HG02943 (cell line): ENCODE data around the gene IFNK.

Experiments used
- ATAC-seq: cut with Tn5 transposase; IDR thresholded peaks from one replicate; pipeline ENCODE4 v1.9.1; 2021; ENCODE audit warnings: mild to moderate bottlenecking, low read depth, moderate library complexity; ENCODE audit not compliant: unreplicated experiment

The IFNK gene

DNA sequence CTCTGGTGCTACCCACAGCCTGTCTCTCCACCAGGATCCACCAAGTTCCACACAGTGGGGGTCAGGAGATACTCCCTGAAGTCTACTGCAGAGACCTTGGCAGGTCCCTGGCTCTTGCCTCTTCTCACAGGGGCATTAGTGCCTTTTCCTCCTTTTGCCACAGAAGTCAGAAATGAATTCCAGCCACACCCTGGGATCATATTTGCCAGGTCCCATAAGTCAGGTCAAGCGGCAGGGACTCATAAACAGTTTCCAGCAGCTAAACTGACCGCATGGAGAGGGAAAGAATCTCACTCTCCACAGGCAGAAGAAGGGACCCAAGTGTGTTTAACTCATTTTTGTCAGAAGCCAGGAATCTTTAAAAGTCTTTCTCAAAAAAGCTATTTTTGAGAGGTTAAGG, 13.3 kb upstream of the IFNK start:
- no peak for ATAC-seq

GRCh38 chr9:27511771-27512170, 12.3 kb upstream of the IFNK start:
- ATAC-seq: no peak

GRCh38 chr9:27514551-27514950, 9.5 kb upstream of the IFNK start:
- no peak for ATAC-seq

DNA sequence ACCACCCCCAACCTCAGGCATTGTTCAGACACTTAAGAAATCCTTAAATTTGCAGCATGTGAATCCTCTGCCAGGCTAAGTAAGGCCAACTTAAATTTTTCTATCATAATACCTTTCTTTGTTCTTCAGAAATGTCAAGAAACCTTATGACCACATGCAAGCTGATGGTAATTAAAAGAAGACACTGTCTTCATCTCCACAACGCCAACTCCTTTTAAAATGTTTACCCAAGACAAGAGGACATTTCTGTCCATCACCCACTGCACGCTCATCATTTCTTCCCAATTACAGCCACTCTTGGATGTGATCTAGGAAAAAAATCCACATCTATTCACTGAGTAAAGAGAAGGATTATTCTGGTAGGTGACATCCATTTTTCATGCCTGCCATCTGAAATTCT, 6.1 kb upstream of the IFNK start:
- no peak for ATAC-seq

DNA sequence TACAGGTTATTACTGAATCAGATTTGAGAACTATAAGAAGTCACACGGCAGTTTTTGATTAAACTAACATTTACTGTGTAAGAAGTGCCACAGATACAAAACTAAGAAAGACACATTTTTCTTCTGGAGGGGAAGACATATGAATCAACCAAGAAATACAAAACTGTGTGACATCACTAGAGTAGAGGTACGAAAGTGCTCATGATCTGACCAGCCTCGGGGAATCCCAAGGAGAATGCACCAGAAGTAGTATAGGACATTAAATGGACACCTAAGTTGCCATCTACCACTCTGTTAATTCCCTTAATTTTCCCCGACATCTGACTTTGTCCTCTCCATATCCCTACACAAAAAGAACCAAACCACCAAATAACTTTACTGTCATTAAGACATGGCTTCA, 5.3 kb upstream of the IFNK start:
- no peak for ATAC-seq

- ATAC-seq: no peak
Measured at GRCh38 chr9:27519466-27520465, 4.3 kb upstream of the IFNK start.

GRCh38 chr9:27520986-27521385, 3.1 kb upstream of the IFNK start:
- ATAC-seq: no peak

- ATAC-seq: no peak
Measured at GRCh38 chr9:27523141-27523540, 949 bp upstream of the IFNK start.

GRCh38 chr9:27527702-27528075, 3.6 kb downstream of the IFNK start:
- no peak for ATAC-seq

DNA sequence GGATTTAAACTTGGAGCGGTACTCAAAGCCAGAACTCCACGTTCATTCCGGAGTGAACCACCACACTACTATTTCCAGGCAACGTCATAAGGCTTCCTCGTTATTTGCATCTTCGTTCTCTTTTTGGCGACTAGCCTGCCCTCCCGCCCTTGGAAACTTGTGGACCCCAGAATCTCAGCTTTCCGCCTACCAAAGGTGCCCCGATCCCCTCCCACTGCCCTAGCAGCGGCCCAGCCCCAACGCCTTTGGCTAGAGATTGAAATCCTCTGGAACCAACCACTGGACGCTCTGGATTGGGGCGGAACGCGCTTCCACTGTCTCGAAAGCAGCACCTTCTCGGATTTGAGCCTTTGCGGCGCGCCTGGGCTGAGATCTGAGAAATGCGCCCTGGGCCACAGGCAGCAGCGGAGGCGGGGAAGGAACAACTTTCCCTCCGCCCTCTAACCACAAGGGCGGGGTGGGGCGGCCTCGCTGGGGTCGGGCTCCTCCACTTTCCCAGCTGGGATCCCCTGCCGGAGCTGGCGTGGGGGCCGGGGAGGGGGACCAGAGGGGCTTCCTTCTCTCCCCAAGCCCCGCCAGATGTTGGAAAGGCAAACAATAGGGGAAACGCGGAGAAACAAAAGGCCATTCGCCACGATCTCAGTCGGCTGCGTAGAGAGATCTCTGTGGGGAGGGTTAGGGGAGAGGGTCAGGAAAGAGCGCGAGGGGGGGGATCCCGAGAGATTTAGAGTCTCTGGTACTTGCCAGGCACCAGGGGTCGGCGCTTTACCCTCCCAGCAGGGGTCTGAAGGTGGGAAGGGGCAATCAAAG, 4.2 kb downstream of the IFNK start:
- ATAC-seq: peak; percentile 43

- peak; percentile 38 for ATAC-seq
Measured at GRCh38 chr9:27528886-27529315, 4.8 kb downstream of the IFNK start.

DNA sequence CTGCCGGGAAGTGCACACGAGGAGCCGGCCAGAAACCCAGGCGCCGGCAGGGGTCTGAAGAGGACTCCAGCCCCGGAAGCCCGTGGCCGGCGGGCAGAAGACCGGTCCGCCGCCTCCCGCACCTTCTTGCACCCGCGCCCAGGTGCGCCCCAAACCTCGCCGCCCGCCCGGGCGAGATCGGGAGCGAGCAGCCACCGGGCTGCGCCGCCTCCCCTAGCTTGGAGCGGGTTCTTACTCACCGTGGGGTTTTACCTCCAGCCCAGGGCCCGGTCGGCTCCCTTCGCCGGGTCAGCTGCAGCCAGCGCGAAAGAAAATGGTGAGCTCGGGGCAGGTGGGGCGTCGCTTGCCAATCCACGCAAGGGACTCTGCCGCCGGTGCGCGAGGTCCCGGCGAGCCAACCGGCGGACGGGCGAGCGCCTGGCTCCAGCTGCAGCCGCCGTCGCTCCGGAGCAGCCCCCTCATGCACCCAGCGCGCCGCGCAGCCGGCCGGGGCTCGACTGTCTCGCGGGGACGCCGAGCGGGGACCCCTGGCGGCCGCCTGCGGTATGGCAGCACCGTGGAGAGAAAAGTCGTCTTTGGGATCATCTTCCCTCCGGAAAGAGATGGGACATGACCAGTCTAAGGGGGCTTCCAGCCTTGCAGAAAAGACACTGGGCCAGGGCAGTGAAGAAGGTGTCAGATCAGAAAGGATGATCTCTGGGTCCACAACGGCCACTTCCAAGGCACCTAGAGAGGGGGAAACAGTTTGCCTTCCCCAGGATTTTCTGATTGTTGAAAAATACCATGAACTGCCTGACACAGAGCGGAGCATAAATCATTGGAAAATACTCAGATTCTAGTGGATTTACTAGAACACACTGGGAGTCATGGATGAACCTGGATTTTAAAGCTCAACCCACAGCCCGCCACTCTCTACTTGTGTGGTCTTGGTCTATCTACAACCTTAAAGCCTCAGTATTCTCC, 5.5 kb downstream of the IFNK start, which contains the start of gene MOB3B:
TSS of gene MOB3B (minus strand) at position 499 of the 963 bp plus-strand sequence. CDS start 74,264 bp downstream, outside the sequence.
- peak; percentile 77 for ATAC-seq

GRCh38 chr9:27530915-27531755, 7.0 kb downstream of the IFNK start:
- ATAC-seq: no peak

- ATAC-seq: no peak
Measured at GRCh38 chr9:27532046-27532445, 8.0 kb downstream of the IFNK start.

GRCh38 chr9:27533311-27533710, 9.2 kb downstream of the IFNK start:
- no peak for ATAC-seq

DNA sequence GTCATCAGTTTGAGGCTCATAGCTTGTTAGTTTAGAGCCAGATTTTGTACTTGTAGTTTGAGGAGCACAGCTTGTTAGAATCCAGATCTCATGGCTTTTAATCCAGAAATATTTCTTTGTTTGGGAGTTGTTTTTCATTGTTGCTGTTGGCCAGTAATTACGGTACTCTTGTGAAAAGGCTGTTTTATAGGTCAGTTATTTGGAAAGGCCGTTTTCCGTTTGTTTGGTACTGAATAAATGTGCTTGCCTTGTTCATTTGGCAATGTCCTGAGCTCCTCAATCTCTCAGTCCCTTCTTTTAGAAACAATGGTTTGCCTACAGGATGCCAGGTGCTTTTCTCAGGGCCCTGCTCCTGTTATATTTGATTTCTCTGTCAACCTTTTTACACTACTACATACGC, 10.0 kb downstream of the IFNK start:
- ATAC-seq: no peak

DNA sequence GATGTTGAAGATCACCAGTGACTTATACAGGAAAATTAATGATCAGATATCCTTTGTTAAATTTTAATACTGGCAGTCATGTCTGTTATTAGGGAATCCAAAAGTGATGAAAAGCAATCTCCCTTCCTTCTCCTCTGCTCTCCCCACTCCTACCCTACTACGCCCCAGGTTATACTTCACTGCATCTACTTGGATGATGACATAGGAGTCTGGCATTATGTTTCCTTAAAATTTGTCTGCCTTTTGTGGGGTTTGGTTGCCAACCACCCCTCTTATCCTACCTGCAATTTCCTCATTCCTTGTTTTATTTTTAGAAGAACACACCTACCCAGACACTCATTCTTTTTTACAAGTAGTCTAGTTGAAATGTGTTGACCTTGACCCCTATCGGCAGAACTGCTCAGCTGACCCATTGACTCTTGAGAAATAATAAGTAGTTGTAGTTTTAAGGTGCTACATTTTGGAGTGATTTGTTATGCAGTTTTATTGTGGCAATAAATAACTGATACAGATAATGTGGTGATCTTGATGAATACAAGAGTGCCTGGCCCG, 10.6 kb downstream of the IFNK start:
- ATAC-seq: no peak

DNA sequence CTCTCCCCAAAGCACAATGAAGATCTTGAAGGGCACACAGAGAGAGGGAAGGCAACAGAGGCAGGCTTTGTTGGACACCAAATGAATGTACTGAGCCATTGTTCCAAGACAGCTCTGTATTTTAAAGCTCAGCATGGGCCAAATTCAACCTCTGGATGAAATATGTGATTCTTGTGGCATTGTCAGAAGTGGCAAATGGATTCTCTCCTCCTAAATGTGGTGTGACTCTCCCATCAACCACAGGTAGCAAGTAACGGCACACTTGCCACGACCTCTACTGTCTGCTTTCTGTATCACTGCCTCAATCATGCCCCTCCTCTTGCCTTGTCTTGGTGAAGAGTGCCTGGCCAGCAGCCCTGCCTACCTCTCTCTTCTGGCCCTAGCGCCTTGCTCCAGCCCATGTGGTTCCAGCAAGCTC, 11.6 kb downstream of the IFNK start:
- ATAC-seq: no peak

DNA sequence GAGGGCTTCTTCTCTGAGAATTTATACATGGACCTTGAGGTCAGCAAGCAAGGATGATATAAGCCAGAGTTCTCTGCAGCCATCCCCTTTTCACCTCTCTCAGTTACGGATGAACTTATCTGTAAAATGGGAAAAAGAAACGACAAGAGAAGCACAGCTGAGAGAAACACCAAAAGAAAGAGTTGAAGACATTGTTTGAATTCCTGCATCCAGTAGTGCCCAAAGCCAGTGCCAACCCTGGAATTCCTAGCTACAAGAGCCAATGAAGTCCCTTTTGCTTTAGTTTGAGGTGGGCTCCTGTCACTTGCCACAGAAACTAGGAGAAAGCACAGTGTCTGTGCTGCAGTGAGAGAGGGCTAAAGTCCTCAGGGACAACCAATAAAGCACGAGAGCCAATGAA, 12.1 kb downstream of the IFNK start:
- no peak for ATAC-seq
